ENCODE measurements around the gene TNIP1.

DNA sequence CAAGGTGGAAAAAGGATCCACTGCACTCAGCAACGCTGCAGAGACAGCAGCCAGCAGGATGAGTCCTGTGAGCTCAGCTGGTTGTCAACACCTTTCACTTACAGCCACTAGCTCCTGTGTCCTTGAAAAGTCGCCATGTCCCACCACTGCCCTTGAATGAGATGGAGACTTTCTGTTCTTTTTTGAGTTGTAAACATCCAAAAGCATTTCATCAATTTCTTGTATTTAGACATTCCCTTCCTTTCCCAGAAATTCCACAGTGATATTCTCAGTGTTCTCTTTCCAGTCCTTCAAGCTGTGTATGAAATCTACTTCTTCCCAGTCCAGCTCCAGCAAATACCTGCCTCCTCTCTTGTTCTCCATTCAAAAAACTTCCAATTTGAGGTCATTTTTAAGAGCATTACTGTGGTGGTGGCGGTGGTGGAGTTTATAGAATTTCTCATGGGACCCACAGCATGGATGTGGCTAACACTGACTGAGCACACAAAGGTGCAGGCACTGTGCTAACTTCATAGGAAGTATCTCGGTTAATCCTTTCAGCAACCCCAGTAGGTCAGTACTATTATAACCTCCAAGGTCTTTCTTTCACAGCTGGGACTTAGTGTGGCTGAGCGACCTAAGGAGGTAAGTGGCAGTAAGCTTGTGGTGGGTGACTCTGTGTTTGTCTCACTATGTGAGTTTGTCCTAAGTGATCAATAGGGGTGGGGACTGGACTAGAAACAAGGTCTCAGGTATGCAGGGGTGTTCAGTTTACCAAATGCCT, 75.5 kb downstream of the TNIP1 start:
- TF ChIP-seq POLR2A (IDR thresholded peaks at IDR 0.05), result no peak
- TF ChIP-seq, protein P1, sequence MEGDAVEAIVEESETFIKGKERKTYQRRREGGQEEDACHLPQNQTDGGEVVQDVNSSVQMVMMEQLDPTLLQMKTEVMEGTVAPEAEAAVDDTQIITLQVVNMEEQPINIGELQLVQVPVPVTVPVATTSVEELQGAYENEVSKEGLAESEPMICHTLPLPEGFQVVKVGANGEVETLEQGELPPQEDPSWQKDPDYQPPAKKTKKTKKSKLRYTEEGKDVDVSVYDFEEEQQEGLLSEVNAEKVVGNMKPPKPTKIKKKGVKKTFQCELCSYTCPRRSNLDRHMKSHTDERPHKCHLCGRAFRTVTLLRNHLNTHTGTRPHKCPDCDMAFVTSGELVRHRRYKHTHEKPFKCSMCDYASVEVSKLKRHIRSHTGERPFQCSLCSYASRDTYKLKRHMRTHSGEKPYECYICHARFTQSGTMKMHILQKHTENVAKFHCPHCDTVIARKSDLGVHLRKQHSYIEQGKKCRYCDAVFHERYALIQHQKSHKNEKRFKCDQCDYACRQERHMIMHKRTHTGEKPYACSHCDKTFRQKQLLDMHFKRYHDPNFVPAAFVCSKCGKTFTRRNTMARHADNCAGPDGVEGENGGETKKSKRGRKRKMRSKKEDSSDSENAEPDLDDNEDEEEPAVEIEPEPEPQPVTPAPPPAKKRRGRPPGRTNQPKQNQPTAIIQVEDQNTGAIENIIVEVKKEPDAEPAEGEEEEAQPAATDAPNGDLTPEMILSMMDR (IDR thresholded peaks at IDR 0.05), result no peak

All from adrenal gland (tissue), 5 donors.